ENCODE measurements around the gene C1QTNF7.

Gene C1QTNF7

DNA sequence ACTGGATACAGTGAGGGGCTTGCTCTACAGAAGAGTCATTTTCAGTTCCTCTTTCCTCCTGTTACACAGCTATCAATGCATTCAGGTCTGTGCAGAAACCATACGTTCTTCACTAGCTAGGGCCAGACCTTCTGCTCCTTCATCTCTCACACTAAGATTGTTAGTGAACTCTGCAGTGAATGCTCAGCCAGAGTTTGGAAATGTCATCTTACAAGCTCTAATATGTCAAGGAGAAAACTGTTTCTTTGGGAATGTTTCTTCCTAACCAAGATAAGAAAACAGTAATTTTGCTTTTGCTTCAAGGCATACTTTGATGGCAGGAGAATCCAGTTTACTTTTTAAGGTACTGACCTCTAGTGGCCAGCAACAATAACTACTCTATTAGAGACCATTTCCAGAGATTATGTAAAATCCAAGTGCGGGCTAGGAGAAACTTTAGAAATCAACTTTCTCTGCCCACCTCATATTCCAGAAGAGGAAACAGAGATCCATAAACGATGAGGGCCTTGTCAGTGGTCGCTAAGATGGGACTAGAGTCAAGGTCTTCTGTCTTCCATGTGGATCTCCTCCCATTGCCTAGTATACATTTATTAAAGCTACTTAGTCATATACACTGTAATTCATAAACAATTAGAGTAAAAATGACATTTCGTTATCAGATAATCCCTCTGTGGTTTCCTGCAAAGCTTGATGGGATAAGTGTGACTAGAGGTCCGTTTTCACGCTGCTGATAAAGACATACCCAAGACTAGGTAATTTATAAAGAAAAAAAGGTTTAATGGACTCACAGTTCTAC lies 29.8 kb downstream of the C1QTNF7 start:
- DNase-seq (ENCODE audit: low read depth) = no peak

DNA sequence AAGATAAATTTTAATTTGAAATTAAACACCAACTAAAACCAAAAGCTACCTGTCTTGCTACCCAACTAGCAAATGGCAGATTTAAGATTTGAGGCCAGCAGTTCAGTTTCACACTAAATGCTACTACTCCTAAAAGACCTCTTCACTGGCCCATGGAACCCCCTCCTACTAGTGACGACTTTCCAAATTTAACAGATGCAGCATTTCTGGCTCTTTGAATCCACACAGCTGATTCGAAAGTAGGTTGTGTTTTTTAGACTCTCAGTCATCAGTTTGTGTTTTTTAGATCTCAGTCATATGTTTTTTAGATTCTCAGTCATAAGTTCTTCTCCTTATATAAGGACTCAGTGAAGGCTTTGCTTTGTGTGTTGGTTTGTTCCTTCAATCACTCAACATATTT lies 30.8 kb downstream of the C1QTNF7 start:
- no peak for DNase-seq (ENCODE audit: low read depth)

DNA sequence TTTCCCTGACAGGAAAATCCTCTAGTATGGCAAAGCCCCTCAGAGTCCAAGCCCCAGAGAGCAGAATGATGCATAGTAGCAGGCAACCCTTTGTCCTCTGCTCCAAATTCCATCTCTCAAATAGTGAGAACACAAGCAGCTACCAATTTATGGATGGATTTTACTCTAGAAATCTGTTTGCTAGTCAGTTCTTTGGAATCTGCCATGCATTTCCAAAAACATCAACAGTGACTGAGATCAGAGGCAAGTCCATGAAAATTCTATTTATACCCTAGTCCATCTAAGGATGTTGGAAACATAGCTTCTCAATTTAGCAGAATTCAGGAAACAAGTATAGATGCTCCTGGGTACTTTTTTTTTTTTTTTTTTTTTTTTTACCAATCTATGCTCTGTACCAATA lies 31.9 kb downstream of the C1QTNF7 start:
- DNase-seq (ENCODE audit: low read depth) = no peak

- no peak for DNase-seq (ENCODE audit: low read depth)
Observed at GRCh38 chr4:15466596-15466995, 38.8 kb downstream of the C1QTNF7 start.

- DNase-seq (ENCODE audit: low read depth) = no peak
Observed at GRCh38 chr4:15469402-15470127, 41.7 kb downstream of the C1QTNF7 start, which contains the start of gene CC2D2A. CC2D2A (plus strand) TSS chr4:15469882; CDS start chr4:15475933, 6,051 bp downstream.

GRCh38 chr4:15470128-15470475 lies 42.3 kb downstream of the C1QTNF7 start:
- DNase-seq (ENCODE audit: low read depth) = no peak

DNA sequence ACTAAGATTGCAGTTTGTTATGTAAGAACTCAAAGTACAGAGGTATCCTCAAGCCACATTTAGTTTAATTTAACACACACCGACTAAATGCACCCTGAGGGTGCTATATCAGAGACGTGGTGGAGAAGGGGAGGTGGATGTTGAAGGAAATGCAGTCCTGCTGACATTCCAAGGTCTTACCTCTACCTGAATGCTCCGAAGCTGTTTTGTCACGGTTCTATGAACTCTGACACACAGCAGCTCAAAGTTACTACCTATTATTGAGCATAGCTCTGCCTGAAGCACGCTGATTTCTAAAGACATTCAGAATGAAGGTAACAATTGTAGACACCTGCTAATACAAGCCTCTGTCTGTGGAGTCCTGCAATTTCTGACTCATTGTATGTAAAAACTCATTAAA lies 48.6 kb downstream of the C1QTNF7 start:
- DNase-seq (ENCODE audit: low read depth) = no peak

DNA sequence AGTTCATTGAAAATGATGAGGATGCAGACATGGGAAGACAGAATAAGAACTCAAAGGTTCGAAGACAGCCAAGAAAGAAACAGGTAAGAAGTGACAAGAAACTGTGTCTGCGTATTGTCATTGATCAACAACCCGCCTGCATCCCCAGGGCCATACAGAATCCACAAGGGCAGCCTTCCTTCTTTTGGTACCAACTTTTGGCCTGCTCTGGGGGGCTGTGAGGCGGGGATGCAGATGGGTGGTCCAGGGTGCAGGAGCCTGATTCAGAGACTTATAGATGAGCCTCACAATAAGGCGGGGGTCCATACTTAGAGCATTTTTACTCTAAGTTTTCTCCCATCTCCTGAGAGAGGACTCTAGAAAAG lies 50.9 kb downstream of the C1QTNF7 start:
- no peak for DNase-seq (ENCODE audit: low read depth)

DNA sequence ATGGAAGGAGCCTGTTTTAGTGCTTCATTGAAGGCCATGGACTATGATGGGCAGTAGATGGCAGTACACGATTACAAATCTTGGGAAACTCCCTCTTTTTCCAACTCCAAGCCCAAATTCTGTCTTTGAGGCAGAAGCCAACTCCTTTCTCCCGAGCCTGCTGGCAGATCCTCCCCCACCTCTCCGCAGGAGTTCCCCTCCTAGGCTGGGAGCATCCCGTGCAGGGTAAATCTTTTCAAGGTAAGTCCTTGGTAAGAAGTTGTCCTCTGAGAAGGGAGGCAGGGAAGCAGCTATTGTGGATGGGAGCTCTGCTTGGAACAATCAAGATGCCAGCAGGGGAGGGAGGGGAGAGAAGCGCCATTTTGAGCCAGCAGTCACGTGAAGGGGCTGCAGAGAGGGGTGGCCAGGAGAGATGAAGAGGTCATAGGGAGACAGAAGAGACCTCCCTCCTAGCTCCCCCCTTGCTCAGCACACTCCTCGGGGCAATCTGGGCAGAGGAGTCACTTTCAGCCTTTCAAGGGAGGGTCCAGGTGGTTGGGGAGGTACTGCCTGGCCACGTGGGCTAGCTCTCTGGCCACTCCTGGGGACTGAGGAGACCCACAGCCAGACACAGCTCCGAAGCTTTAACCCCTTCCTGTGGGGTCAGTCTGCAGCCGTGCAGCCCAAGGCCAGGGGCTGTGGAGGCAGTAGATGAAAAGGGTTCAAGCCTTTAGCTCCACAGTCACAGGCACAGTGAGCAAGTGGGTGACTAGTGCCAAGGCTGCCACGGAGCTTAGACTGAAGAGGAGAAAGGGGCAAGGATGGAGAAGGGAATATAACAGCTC lies 51.5 kb downstream of the C1QTNF7 start:
- DNase-seq (ENCODE audit: low read depth) = no peak

GRCh38 chr4:15479913-15480185 lies 52.0 kb downstream of the C1QTNF7 start:
- no peak for DNase-seq (ENCODE audit: low read depth)

GRCh38 chr4:15481961-15482745 lies 54.3 kb downstream of the C1QTNF7 start:
- no peak for DNase-seq (ENCODE audit: low read depth)

- no peak for DNase-seq (ENCODE audit: low read depth)
Observed at GRCh38 chr4:15482842-15483241, 55.0 kb downstream of the C1QTNF7 start.

DNA sequence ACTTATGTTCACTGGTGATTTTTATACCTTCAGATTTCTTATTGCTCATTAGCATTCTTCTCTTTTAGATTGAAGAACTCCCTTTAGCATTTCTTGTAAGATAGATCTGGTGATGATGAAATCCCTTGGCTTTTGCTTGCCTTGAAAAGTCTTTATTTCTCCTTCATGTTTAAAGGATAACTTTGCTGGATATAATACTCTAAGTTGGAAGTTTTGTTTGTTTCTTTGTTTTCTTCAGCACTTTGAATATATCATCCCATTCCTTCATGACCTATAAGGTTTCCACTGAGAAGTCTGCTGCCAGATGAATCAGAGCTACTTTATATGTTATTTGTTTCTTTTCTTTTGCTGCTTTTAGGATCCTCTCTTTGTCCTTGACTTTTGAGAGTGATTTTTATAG lies 60.3 kb downstream of the C1QTNF7 start:
- no peak for DNase-seq (ENCODE audit: low read depth)

DNA sequence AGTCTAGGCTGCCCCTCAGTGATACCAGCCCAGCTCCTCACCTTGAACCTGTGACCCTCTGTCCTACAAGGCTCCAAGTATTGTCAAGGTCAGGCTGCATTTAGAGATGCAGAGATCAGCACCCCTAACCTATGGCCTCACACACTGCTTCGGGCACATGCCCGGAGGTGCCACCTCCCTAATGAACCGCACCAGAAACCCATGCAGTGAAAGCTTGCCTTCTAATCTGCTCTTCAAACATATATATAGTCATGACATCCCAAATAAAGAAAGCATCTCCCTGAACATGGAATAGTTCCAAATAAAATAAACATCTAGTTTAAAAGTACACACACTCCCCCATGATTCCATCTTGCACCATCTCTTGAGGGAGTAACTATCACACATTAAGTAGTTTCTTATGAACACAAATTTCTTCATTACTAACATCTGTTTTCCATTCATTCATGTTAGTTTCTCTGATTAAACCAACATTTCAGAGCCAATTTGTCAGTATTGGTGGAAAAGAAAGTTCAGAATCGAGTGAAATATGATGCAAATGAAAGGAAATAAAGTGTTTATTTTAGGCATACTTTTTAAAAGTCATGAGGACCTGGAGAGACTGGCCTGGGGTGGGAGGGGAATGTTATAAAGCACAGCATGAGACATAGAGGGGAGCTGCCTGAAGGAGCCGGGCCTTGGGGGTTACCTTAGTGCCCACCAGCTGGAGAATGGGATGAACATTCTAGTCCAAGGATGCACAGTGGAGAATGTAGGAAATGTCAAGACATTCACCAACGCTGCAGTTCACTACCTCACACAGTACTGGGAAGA lies 61.0 kb downstream of the C1QTNF7 start:
- DNase-seq (ENCODE audit: low read depth) = no peak

DNA sequence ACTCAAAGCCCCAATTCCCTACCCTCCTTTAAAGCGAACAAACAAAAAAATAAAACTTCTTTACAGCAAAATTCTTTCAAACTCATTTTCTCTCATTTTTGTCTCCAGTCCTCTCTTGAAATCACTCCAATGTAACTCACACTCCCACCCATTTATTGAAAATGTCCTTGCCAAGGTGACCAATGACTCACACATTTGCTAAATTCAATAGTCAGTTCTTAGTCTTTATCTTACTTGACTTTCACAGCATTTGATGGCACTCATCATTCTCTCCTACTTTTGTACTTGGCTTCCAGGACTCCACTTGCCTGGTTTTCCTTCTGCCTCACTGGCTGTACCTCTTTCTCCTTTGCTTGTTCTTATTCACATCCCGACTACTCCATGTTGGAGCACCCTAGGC lies 61.7 kb downstream of the C1QTNF7 start:
- no peak for DNase-seq (ENCODE audit: low read depth)

DNA sequence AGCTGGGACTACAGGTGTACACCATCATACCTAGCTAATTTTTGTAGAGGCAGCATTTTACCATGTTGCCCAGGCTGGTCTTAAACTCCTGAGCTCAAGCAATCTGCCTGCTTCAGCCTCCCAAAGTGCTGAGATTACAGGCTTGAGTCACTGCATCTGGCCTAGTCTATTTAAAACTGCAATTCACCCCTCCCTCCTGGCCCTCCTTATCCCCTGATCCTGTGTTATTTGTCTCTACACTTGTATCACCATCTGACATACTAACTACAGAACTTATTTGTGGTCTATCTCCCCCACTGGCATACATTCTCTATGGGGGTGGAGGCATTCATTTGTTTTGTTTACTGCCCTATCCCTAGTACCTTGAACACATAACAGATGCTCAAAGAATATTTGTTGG lies 65.6 kb downstream of the C1QTNF7 start:
- no peak for DNase-seq (ENCODE audit: low read depth)

DNA sequence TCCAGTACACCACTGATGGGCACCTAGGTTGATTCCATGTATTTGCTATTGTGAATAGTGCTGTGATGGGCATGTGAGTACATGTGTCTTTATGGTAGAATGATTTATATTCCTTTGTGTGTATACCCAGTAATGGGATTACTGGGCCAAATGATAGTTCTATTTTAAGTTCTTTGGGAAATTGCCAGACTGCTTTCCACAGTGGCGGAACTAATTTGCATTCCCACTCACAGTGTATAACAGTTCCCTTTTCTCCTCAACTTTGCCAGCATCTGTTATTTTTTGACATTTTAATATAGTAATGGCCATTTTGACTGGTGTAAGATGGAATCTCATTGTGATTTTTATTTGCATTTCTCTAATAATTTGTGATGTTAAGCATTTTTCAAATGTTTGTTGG lies 67.8 kb downstream of the C1QTNF7 start:
- DNase-seq (ENCODE audit: low read depth) = no peak

Data from activated T-cell treated with anti-CD3 and anti-CD28 coated beads for 24 hours (primary cell).